DND-41 (cell line): ENCODE measurements around the gene TMCC1.

Source experiments
- ATAC-seq: fragments of 200-7000 bp; cut with Tn5 transposase; 3 replicates; pipeline ENCODE4 v1.9.1; 2021; ENCODE audit warnings: low read depth; ENCODE audit not compliant: insufficient read depth
- DNase-seq: peaks from one replicate; pipeline ENCODE4 v3.0.0-alpha.2; 2020
- H2AFZ ChIP-seq: 2 replicates; pipeline ENCODE4 v1.6.0; 2012; ENCODE audit warnings: low read depth, low read length
- H3K27ac ChIP-seq: 2 replicates; pipeline ENCODE4 v1.5.1; 2012; ENCODE audit warnings: low read length, inconsistent platforms
- H3K27me3 ChIP-seq: fragments of 200-600 bp; sonication (generic); 2 replicates; pipeline ENCODE4 v1.6.0; 2012; ENCODE audit warnings: low read length, mild to moderate bottlenecking, inconsistent platforms; ENCODE audit not compliant: insufficient read depth, poor library complexity
- H3K36me3 ChIP-seq: 2 replicates; pipeline ENCODE4 v1.5.1; 2012; ENCODE audit warnings: low read length, inconsistent platforms; ENCODE audit not compliant: insufficient read depth
- H3K4me1 ChIP-seq: 2 replicates; pipeline ENCODE4 v1.5.1; 2012; ENCODE audit warnings: mild to moderate bottlenecking, low read length; ENCODE audit not compliant: insufficient read depth
- H3K4me2 ChIP-seq: 2 replicates; pipeline ENCODE4 v1.6.0; 2012; ENCODE audit warnings: mild to moderate bottlenecking, moderate library complexity, low read length, inconsistent platforms; ENCODE audit not compliant: insufficient read depth
- H3K4me3 ChIP-seq, 2 experiments: fragments of 200-600 bp in 1 of 2; shearing (Covaris generic) in 1 of 2; 2 replicates each; pipeline ENCODE4 v1.5.1; 2012 to 2016; ENCODE audit warnings: inconsistent platforms in 2 of 2, low read length in 2 of 2, mild to moderate bottlenecking in 2 of 2, low read depth in 1 of 2, moderate library complexity in 1 of 2
- H3K79me2 ChIP-seq: 2 replicates; pipeline ENCODE4 v1.6.0; 2012; ENCODE audit warnings: low read length, inconsistent platforms; ENCODE audit not compliant: insufficient read depth
- H3K9ac ChIP-seq: 2 replicates; pipeline ENCODE4 v1.6.0; 2012; ENCODE audit warnings: low read depth, mild to moderate bottlenecking, inconsistent platforms, low read length, moderate library complexity
- H3K9me3 ChIP-seq: 2 replicates; pipeline ENCODE4 v1.5.1; 2012; ENCODE audit warnings: low read length, moderate library complexity, mild to moderate bottlenecking, inconsistent platforms; ENCODE audit not compliant: insufficient read depth, severe bottlenecking
- H4K20me1 ChIP-seq: 2 replicates; pipeline ENCODE4 v1.6.0; 2012; ENCODE audit warnings: low read length; ENCODE audit not compliant: insufficient read depth
- CTCF ChIP-seq: IDR thresholded peaks from 2 replicates; pipeline ENCODE4 v1.5.1; 2012; ENCODE audit warnings: borderline replicate concordance, low read length, moderate library complexity, mild to moderate bottlenecking; ENCODE audit not compliant: poor library complexity, severe bottlenecking; ENCODE audit errors: extremely low read depth
- EZH2 ChIP-seq: IDR thresholded peaks from 3 replicates; pipeline ENCODE4 v1.6.1; 2012; ENCODE audit warnings: borderline replicate concordance, low read depth, mild to moderate bottlenecking, moderate library complexity, low read length, inconsistent platforms; ENCODE audit not compliant: severe bottlenecking

Gene TMCC1

GRCh38 chr3:129892486-129892856, 1.0 kb downstream of the TMCC1 start:
- no peak for TF ChIP-seq EZH2
- no peak for TF ChIP-seq CTCF
- Histone ChIP-seq H4K20me1 (peaks cover 9% of the 10 kb centered on the region; the same call in 1 of the 2 replicates), H3K27ac (peak overlapping the region; percentile 89), H3K4me1 (peaks cover 55% of the 10 kb centered on the region), H3K9ac (peak overlapping the region; percentile 93), H3K27me3 (no peaks in the 10 kb centered on the region), H3K79me2 (peaks cover 66% of the 10 kb centered on the region), H3K4me3 (peak overlapping the region; percentile 56 to 89; a peak in 3 of 4 replicates), H2AFZ (peak overlapping the region; percentile 80), H3K4me2 (peak overlapping the region; percentile 92), H3K36me3 (peaks cover 9% of the 10 kb centered on the region), H3K9me3 (peaks cover under 1% of the 10 kb centered on the region)
- no peak for DNase-seq
- ATAC-seq = no peak

- H3K4me2 ChIP-seq = peak overlapping the region; percentile 92
- H3K9me3 ChIP-seq = no peaks in the 10 kb centered on the region
- DNase-seq (no peak), ATAC-seq (no peak)
- peaks cover 9% of the 10 kb centered on the region for H3K36me3 ChIP-seq
- H3K27me3 ChIP-seq = no peaks in the 10 kb centered on the region
- peak overlapping the region; percentile 89 for H3K27ac ChIP-seq
- H3K79me2 ChIP-seq = peaks cover 78% of the 10 kb centered on the region
- H3K9ac ChIP-seq = peak overlapping the region; percentile 93
- peaks cover 55% of the 10 kb centered on the region for H3K4me1 ChIP-seq
- H3K4me3 ChIP-seq = peak overlapping the region in 1 of 2 experiments; percentile 89; a peak in 2 of 4 replicates
- peaks cover 9% of the 10 kb centered on the region; the same call in 1 of the 2 replicates for H4K20me1 ChIP-seq
- H2AFZ ChIP-seq = no peak overlapping the region
- TF ChIP-seq CTCF = no peak
- no peak for TF ChIP-seq EZH2
Measured at GRCh38 chr3:129890891-129891290, 2.6 kb downstream of the TMCC1 start.

GRCh38 chr3:129890125-129890524, 3.4 kb downstream of the TMCC1 start:
- Histone ChIP-seq H3K79me2 (peaks cover 83% of the 10 kb centered on the region), H3K27ac (peak overlapping the region; percentile 89), H3K36me3 (peaks cover 9% of the 10 kb centered on the region), H3K4me2 (peak overlapping the region; percentile 92), H2AFZ (no peak overlapping the region), H3K4me1 (peaks cover 54% of the 10 kb centered on the region), H3K4me3 (peak overlapping the region in 1 of 2 experiments; percentile 89; a peak in 1 of 4 replicates), H3K9ac (peak overlapping the region; percentile 93), H4K20me1 (peaks cover 9% of the 10 kb centered on the region; the same call in 1 of the 2 replicates), H3K9me3 (no peaks in the 10 kb centered on the region), H3K27me3 (no peaks in the 10 kb centered on the region)
- ATAC-seq = peak; percentile 79
- TF ChIP-seq CTCF (no peak), EZH2 (no peak)
- DNase-seq = peak; percentile 67

GRCh38 chr3:129888771-129889170, 4.7 kb downstream of the TMCC1 start:
- Histone ChIP-seq H3K27ac (peak overlapping the region; percentile 48; the same call in 1 of the 2 replicates), H3K4me2 (no peak overlapping the region), H3K79me2 (peaks cover 88% of the 10 kb centered on the region), H4K20me1 (peaks cover 9% of the 10 kb centered on the region; the same call in 1 of the 2 replicates), H3K4me3 (no peak overlapping the region), H3K4me1 (peaks cover 42% of the 10 kb centered on the region), H3K9me3 (no peaks in the 10 kb centered on the region), H3K36me3 (peaks cover 9% of the 10 kb centered on the region), H2AFZ (no peak overlapping the region), H3K27me3 (no peaks in the 10 kb centered on the region), H3K9ac (no peak overlapping the region)
- TF ChIP-seq EZH2 (no peak), CTCF (no peak)
- DNase-seq (no peak), ATAC-seq (no peak)
